Stromal cell of bone marrow (primary cell): Measurements from ENCODE around the gene AHI1.
"Not testable (repeated sequence)": the region's sequence is repeated elsewhere in the genome, so short reads cannot be mapped to it uniquely, and the experiment has no call there.

ENCODE experiments used
- DNase-seq: peaks from one replicate; pipeline ENCODE4 v3.0.0-alpha.2; 2012; ENCODE audit warnings: low read depth

The AHI1 gene

GRCh38 chr6:135390458-135390857, 107.1 kb downstream of the AHI1 start:
- no peak for DNase-seq

GRCh38 chr6:135385299-135385698, 112.2 kb downstream of the AHI1 start:
- DNase-seq, result no peak

GRCh38 chr6:135383766-135384165, 113.8 kb downstream of the AHI1 start:
- DNase-seq, result no peak

- DNase-seq, result no peak
Measured at GRCh38 chr6:135383301-135383700, 114.2 kb downstream of the AHI1 start.

GRCh38 chr6:135382182-135382628, 115.3 kb downstream of the AHI1 start:
- no peak for DNase-seq

- no peak for DNase-seq
Measured at GRCh38 chr6:135380793-135381192, 116.7 kb downstream of the AHI1 start.

GRCh38 chr6:135379647-135380046, 117.9 kb downstream of the AHI1 start:
- DNase-seq, result no peak

- no peak for DNase-seq
Measured at GRCh38 chr6:135372758-135373157, 124.8 kb downstream of the AHI1 start.

GRCh38 chr6:135363622-135364021, 133.9 kb downstream of the AHI1 start:
- not testable (repeated sequence) for DNase-seq

GRCh38 chr6:135362124-135362523, 135.4 kb downstream of the AHI1 start:
- DNase-seq, result no peak

- DNase-seq, result no peak
Measured at GRCh38 chr6:135360222-135360621, 137.3 kb downstream of the AHI1 start.

- DNase-seq, result peak; percentile 8
Measured at GRCh38 chr6:135358985-135359384, 138.6 kb downstream of the AHI1 start.

- peak; percentile 92 for DNase-seq
Measured at GRCh38 chr6:135358251-135358821, 139.2 kb downstream of the AHI1 start.

- DNase-seq, result no peak
Measured at GRCh38 chr6:135354407-135354806, 143.1 kb downstream of the AHI1 start.

GRCh38 chr6:135353113-135353512, 144.4 kb downstream of the AHI1 start:
- no peak for DNase-seq

GRCh38 chr6:135351635-135352034, 145.9 kb downstream of the AHI1 start:
- no peak for DNase-seq

- DNase-seq, result no peak
Measured at GRCh38 chr6:135347887-135348286, 149.7 kb downstream of the AHI1 start.

- DNase-seq, result no peak
Measured at GRCh38 chr6:135346747-135347146, 150.8 kb downstream of the AHI1 start.

- DNase-seq, result no peak
Measured at GRCh38 chr6:135344526-135344925, 153.0 kb downstream of the AHI1 start.

- not testable (repeated sequence) for DNase-seq
Measured at GRCh38 chr6:135339920-135340319, 157.6 kb downstream of the AHI1 start.

- DNase-seq, result peak; percentile 72
Measured at GRCh38 chr6:135334169-135334568, 163.4 kb downstream of the AHI1 start.

- DNase-seq, result peak; percentile 28
Measured at GRCh38 chr6:135331002-135331401, 166.5 kb downstream of the AHI1 start.

GRCh38 chr6:135329851-135330803, 167.4 kb downstream of the AHI1 start:
- DNase-seq, result no peak
